Ovary (tissue), 9 donors: ENCODE results near the gene HIVEP3. TPM values are rescaled to one million over a fixed set of nuclear protein-coding genes. Genes with fewer than 3 reads are reported as not detected.

Experiments used
- DNase-seq, 5 donors: peaks; one replicate each; pipeline ENCODE4 v3.0.0-alpha.2; 2019 to 2020
- H3K27ac ChIP-seq, 2 donors: fragments of 200-600 bp; one replicate each; pipeline versions ENCODE4 v1.5.1 to v1.8.0; 2019 to 2022
- H3K27me3 ChIP-seq: fragments of 200-600 bp; one replicate; pipeline ENCODE4 v1.8.0; 2022
- H3K36me3 ChIP-seq: fragments of 200-600 bp; sonication (generic); one replicate; pipeline ENCODE4 v1.5.1; 2019
- H3K4me1 ChIP-seq: one replicate; pipeline ENCODE4 v1.8.1; 2013; ENCODE audit warnings: mild to moderate bottlenecking, moderate library complexity; ENCODE audit not compliant: insufficient read depth
- H3K4me3 ChIP-seq: fragments of 200-600 bp; sonication (generic); one replicate; pipeline ENCODE4 v1.5.1; 2017
- H3K9me3 ChIP-seq, 2 donors: fragments of 200-600 bp in 1 of 2; sonication (generic) in 1 of 2; one replicate each; pipeline versions ENCODE4 v1.5.1 to v1.8.1; 2013 to 2019; ENCODE audit warnings: mild to moderate bottlenecking in 1 of 2, moderate library complexity in 1 of 2
- CTCF ChIP-seq, 3 donors: fragments of 450-650 bp in 2 of 3; fragments of 200-600 bp in 1 of 3; IDR thresholded peaks; one replicate each; pipeline versions ENCODE4 v1.5.1 to v1.8.0; 2016 to 2022; ENCODE audit warnings: antibody characterized with exemption in 3 of 3, mild to moderate bottlenecking in 1 of 3
- EP300 ChIP-seq: sonication (generic); formaldehyde crosslinking; IDR thresholded peaks from one replicate; pipeline ENCODE4 v1.6.1; 2017; ENCODE audit warnings: antibody characterized with exemption
- POLR2A ChIP-seq: fragments of 450-650 bp; IDR thresholded peaks from one replicate; pipeline ENCODE4 v1.6.1; 2017; ENCODE audit warnings: antibody characterized with exemption, mild to moderate bottlenecking, moderate library complexity
- WGBS, 3 donors: extraction: QIAGEN DNeasy Blood & Tissue Kit in 1 of 3; methylation state at CpG; one replicate each; pipeline versions ENCODE4 v1.1.5 to v1.1.7; 2013 to 2017; 5-methylcytosine and 5-hydroxymethylcytosine counted together
- intact Hi-C, 4 donors: fragments of 100-400 bp; cut with DNase I; formaldehyde crosslinking; loops; one replicate each; pipeline versions ENCODE4 v1.11.0 to v1.15.1; 2022 to 2023
- polyA plus RNA-seq, 2 donors: library from polyadenylated mRNA; stranded (reverse); fragments of 200-250 nt in 1 of 2; fragments of 350-450 nt in 1 of 2; fragmentation: Illumina TruSeq in 1 of 2; extraction: RNeasy Lipid Tissue Mini Kit (QIAGEN cat#74804) in 1 of 2; gene quantifications; one replicate each; pipeline ENCODE4 v1.2.3, GENCODE V29; 2013 to 2014
- total RNA-seq, 7 donors: library from RNA; depleted of rRNA in 2 of 7; stranded (reverse); fragments of >200 nt in 2 of 7; fragmentation: NEBNext Ultra II Directional in 3 of 7; extraction: Animal tissue kit (Norgen Biotek cat#: 25700) in 3 of 7; gene quantifications; one replicate each; pipeline versions ENCODE4 v1.1.0 to v1.2.4, GENCODE V29; 2016 to 2023
- donor health status: DM: no; HTN: no; CAD: no; lungs with moderate emphysema.
- donor health status: DM: no; HTN: no; CAD: no.
- donor health status: Bipolar disorder and iron deficiency.
- donor health status: DM: yes; HTN: yes; CAD: no.
- donor health status: DM: no; HTN: no; CAD: no.
- donor health status: DM: yes; HTN: yes; CAD: no.

Gene HIVEP3
- total and polyA plus RNA-seq, 9 donors: 3.0 to 7.5 (median 5.2) TPM

GRCh38 chr1:41766546-41766945, 152.2 kb downstream of the HIVEP3 start:
- H3K4me1 ChIP-seq: peaks cover 6% of the 10 kb centered on the region
- H3K27ac ChIP-seq: no peak overlapping the region
- intact Hi-C loops: no loop called here

GRCh38 chr1:41766041-41766440, 152.7 kb downstream of the HIVEP3 start:
- intact Hi-C loops: no loop called here

More at GRCh38 chr1:41766546-41766945, 152.2 kb downstream of the HIVEP3 start:
- Histone ChIP-seq H3K9me3 (no peaks in the 10 kb centered on the region), H3K27me3 (no peaks in the 10 kb centered on the region), H3K4me3 (no peak overlapping the region), H3K36me3 (no peaks in the 10 kb centered on the region)
- DNase-seq: no peak
- TF ChIP-seq CTCF (IDR thresholded peaks at IDR 0.05) (no peak), POLR2A (no peak), EP300 (no peak)
- WGBS, 3 donors: 94 to 100% (median 97%) methylated on average over 2 of the region's 2 CpGs

GRCh38 chr1:41765152-41765551, 153.6 kb downstream of the HIVEP3 start:
- Histone ChIP-seq H3K9me3 (no peaks in the 10 kb centered on the region), H3K27me3 (no peaks in the 10 kb centered on the region), H3K36me3 (no peaks in the 10 kb centered on the region), H3K4me1 (peaks cover 6% of the 10 kb centered on the region), H3K27ac (no peak overlapping the region), H3K4me3 (no peak overlapping the region)
- TF ChIP-seq CTCF (IDR thresholded peaks at IDR 0.05): no peak
- no peak for TF ChIP-seq EP300
- WGBS, 3 donors: 3 to 5% (median 5%) methylated on average over 3 of the region's 3 CpGs
- no peak for DNase-seq
- intact Hi-C loops: no loop called here

More at GRCh38 chr1:41766041-41766440, 152.7 kb downstream of the HIVEP3 start:
- TF ChIP-seq EP300 (no peak), CTCF (IDR thresholded peaks at IDR 0.05) (no peak), POLR2A (no peak)
- Histone ChIP-seq H3K36me3 (no peaks in the 10 kb centered on the region), H3K4me3 (no peak overlapping the region), H3K27me3 (no peaks in the 10 kb centered on the region), H3K4me1 (peaks cover 6% of the 10 kb centered on the region), H3K9me3 (no peaks in the 10 kb centered on the region), H3K27ac (no peak overlapping the region)
- DNase-seq: no peak

DNA sequence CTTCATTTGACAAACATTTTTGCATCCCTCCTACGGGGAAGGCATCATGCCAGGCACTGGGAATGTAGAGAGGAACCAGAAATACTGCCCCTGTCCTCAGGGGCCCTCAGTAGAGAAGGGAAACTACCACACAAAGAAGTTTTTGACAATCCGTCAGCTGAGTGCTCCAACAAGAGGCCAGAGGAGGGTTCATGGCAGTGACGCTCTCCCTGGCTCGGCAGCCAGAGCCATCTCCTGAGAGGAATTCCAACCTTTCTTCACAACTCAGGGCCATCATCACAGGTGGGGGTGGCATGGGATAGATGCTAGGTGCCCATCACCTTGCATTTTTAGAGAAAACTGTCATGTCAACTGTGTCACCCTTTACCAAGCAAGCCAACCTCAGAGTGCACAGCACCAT, 154.1 kb downstream of the HIVEP3 start:
- Histone ChIP-seq H3K27me3 (no peaks in the 10 kb centered on the region), H3K36me3 (no peaks in the 10 kb centered on the region), H3K4me1 (peaks cover 6% of the 10 kb centered on the region), H3K27ac (no peak overlapping the region), H3K4me3 (no peak overlapping the region), H3K9me3 (no peaks in the 10 kb centered on the region)
- no peak for TF ChIP-seq CTCF (IDR thresholded peaks at IDR 0.05)
- no peak for TF ChIP-seq EP300
- no peak for TF ChIP-seq POLR2A
- 62 to 72% (median 71%) methylated on average over 4 of the region's 4 CpGs for WGBS, 3 donors
- intact Hi-C loops: no loop called here
- DNase-seq: no peak

- intact Hi-C loops: no loop called here
- no peak for TF ChIP-seq POLR2A
- TF ChIP-seq EP300: no peak
- TF ChIP-seq CTCF (IDR thresholded peaks at IDR 0.05): no peak
- WGBS, 3 donors: 91 to 100% (median 100%) methylated on average over 1 of the region's 1 CpG
These were observed 155.9 kb downstream of the HIVEP3 start for GRCh38 chr1:41762777-41763176.

More at GRCh38 chr1:41762777-41763176, 155.9 kb downstream of the HIVEP3 start:
- Histone ChIP-seq H3K27ac (no peak overlapping the region), H3K9me3 (no peaks in the 10 kb centered on the region), H3K4me1 (peaks cover 6% of the 10 kb centered on the region), H3K27me3 (no peaks in the 10 kb centered on the region), H3K36me3 (no peaks in the 10 kb centered on the region), H3K4me3 (no peak overlapping the region)
- no peak for DNase-seq
